Mucosa of rectum (tissue), 2 donors: ENCODE measurements around the gene CD58.
"Not testable (repeated sequence)": the region's sequence is repeated elsewhere in the genome, so short reads cannot be mapped to it uniquely, and the experiment has no call there.

ENCODE experiments used
- H3K27ac ChIP-seq, 2 donors: one replicate each; pipeline ENCODE4 v1.7.0; 2013; ENCODE audit warnings: inconsistent platforms in 2 of 2, low read depth in 2 of 2, low read length in 2 of 2
- H3K27me3 ChIP-seq, 2 donors: one replicate each; pipeline ENCODE4 v1.7.0; 2013; ENCODE audit warnings: low read length in 2 of 2; ENCODE audit not compliant: control insufficient read depth in 2 of 2, insufficient read depth in 2 of 2
- H3K36me3 ChIP-seq, 2 donors: one replicate each; pipeline ENCODE4 v1.7.0; 2013; ENCODE audit warnings: low read length in 2 of 2; ENCODE audit not compliant: control insufficient read depth in 2 of 2, insufficient read depth in 2 of 2
- H3K4me1 ChIP-seq, 2 donors: one replicate each; pipeline ENCODE4 v1.7.0; 2013; ENCODE audit warnings: low read length in 2 of 2, mild to moderate bottlenecking in 1 of 2; ENCODE audit not compliant: control insufficient read depth in 2 of 2, insufficient read depth in 2 of 2
- H3K4me3 ChIP-seq, 2 donors: one replicate each; pipeline ENCODE4 v1.7.0; 2013; ENCODE audit warnings: low read length in 2 of 2
- H3K9ac ChIP-seq, 2 donors: one replicate each; pipeline ENCODE4 v1.7.0; 2013; ENCODE audit warnings: low read length in 2 of 2, low read depth in 1 of 2, mild to moderate bottlenecking in 1 of 2
- H3K9me3 ChIP-seq, 2 donors: one replicate each; pipeline ENCODE4 v1.7.0; 2013; ENCODE audit warnings: low read length in 2 of 2; ENCODE audit not compliant: control insufficient read depth in 2 of 2
- donor health status: healthy.
- donor health status: Normal muscosa, but diverticular disease.

Gene CD58

DNA sequence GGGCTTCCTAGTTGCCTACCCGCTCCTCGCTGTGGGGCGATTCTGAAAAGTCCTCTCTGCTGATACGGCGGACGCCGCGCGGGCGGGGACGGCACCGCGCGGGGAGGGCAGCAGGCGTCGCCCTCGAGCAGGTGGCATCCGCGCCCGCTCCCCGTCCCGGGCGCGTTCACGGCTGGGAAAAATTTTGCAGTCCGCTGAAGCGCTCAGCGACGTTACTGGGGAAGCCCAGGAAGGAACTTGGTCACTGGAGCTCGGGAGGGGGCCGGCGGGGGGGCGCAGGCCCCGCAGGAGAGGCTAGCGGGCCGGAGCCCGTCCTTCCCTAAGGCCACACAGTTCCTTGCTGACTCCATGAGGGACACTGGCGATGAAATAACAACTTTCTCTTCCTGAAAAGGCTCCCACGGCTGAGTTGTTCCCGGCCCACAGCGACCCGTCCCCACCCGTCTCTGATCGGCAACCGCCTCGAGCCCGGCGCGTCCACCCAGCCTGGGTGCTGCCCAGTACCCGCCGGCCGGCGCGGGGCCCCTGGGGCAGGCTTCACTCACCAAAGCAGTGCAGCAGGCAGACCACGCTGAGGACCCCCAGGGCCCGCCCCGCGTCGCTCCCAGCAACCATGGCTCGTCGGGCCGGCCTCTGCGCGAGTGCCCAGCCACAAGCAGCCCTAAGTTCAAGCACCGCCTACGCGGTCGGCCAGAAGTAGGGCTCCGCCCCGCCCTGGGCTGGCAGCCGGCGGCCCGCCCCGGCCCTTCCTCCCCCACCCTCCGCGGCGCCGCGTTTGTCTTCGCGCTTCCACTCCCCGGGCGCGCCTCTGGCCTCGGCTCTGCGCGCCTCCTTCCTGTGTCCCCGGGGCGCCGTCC is at the start of gene CD58:
TSS of gene CD58 (minus strand) at position 669 of the 857 bp plus-strand sequence. CDS start at position 615, 54 bp downstream.
- Histone ChIP-seq H3K4me3 (peak within 1 kb of the TSS; percentile 89 to 92), H3K27ac (peak within 1 kb of the TSS; percentile 94 to 99), H3K27me3 (no peaks in the 10 kb centered on the region), H3K36me3 (peaks cover 0 to 3% of the 10 kb centered on the region in 2 donors), H3K9me3 (no peaks in the 10 kb centered on the region), H3K4me1 (peaks cover 15 to 16% of the 10 kb centered on the region in 2 donors), H3K9ac (peak within 1 kb of the TSS; percentile 87 to 97)

DNA sequence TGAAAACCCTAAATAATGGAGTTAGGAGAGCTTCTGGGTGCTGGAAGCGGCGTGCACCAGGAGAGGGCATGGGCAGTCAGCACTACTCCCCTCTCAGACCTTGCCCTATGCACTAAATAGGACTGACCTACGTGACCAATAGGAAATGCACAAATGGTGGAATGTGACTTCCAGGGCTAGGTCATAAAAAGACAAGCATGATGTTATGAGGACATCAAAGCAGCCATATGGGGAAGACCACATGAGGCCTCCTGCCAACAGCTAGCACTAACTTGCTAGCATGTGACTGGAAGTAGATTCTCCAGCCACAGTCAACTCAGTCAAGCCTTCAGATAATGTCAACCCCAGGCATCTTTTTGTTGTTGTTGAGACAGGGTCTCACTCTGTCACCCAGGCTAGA is 49.6 kb upstream of the CD58 start:
- H3K4me3 ChIP-seq, H3K27ac ChIP-seq, H3K27me3 ChIP-seq, H3K36me3 ChIP-seq, H3K9ac ChIP-seq, H3K9me3 ChIP-seq: not testable (repeated sequence)
- H3K4me1 ChIP-seq, result peaks cover 0 to 13% of the 10 kb centered on the region in 2 donors

DNA sequence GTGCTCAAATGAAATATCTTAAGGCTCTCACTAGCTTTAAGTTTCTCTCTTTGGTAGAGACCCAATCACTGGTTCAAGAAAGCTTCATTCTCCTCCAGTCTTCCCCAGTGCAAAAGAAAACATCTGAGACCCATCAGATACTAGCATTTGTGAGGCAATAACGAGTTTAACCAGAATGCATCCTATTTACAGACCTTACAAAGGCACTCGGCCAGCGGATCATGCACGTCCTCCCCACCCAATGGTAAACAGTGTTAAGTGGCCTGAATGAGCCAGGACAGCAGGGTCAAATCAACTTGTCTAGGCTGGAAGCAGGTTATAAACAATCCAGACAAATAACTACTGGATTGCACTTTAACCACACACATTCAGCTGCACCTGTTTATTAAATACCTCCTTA is 48.3 kb upstream of the CD58 start:
- H3K36me3 ChIP-seq, H3K9me3 ChIP-seq, H3K27ac ChIP-seq, H3K4me3 ChIP-seq, H3K27me3 ChIP-seq, H3K4me1 ChIP-seq, H3K9ac ChIP-seq: not testable (repeated sequence)

DNA sequence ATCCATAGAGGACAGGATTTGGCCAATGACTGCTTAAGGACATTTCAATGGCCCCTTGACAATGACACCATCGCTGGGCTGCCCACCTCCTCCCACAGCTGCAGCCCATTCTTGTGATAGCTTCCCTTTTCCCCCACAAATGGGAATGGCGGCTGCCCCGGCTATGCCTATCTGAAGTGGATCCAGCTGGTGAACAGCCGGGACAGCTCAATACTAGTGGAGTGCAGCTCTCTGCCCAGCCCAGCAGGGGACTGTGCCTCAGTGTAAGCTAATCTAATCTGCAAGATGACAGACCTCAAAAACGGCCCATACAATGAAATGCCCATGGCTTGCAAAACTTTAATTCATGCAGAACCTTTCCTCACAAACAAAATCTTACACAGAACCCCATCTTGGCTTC is 47.0 kb upstream of the CD58 start:
- not testable (repeated sequence) for H3K4me1 ChIP-seq, H3K36me3 ChIP-seq, H3K9me3 ChIP-seq, H3K9ac ChIP-seq, H3K4me3 ChIP-seq, H3K27ac ChIP-seq, H3K27me3 ChIP-seq

GRCh38 chr1:116613825-116614224 is 43.0 kb upstream of the CD58 start:
- not testable (repeated sequence) for H3K9ac ChIP-seq, H3K4me1 ChIP-seq, H3K27ac ChIP-seq, H3K4me3 ChIP-seq, H3K9me3 ChIP-seq, H3K36me3 ChIP-seq, H3K27me3 ChIP-seq

DNA sequence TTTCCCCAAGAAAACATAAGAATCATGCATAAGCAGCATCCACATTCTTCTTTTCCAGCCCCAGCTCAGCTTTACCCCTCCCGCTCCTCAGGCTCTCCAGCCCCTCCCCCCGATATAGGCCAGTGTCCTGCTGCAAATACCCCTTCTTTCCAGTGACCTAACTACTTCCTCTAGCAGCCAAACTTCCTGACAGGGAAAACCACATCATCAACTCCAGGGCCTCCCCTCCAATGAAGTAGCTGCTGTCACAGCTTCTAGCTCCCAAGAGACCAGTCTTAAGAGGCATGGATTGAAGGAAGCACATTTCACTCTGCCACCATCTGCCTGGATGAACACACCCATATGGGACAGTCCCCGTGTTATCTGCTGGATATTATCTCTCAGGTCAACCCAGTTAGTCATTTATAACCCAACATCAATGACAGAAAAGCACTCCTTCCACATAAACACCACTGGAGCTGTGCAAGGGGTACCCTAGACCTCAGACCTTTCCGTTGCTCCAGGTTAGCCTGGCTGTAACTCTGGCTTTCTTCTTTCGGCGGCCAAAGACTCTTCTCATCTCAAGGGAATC is 39.1 kb upstream of the CD58 start:
- H3K27me3 ChIP-seq, H3K4me1 ChIP-seq, H3K9me3 ChIP-seq, H3K27ac ChIP-seq, H3K4me3 ChIP-seq, H3K36me3 ChIP-seq, H3K9ac ChIP-seq: not testable (repeated sequence)

GRCh38 chr1:116608841-116609240 is 38.0 kb upstream of the CD58 start:
- H3K9me3 ChIP-seq, H3K4me3 ChIP-seq, H3K27ac ChIP-seq, H3K4me1 ChIP-seq, H3K27me3 ChIP-seq, H3K36me3 ChIP-seq, H3K9ac ChIP-seq: not testable (repeated sequence)

DNA sequence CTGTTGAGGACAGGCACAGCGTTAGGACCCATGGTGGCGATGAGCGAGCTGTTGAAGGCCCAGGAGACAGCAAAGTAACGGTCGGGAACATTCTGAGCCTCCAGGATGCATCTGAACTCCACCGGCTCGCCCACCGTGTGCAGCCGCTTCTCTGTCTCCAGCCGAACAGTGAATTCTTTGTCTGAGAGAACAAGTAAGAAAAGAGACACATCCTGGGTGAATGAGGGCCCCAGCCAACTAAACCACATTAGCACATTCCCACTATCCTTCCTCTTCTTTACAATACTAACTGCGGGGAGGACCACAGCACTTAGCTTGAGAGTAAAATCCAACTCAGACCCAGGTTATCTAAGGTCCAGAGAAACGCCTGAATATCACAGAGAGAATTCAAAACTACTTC is 37.3 kb upstream of the CD58 start:
- not testable (repeated sequence) for H3K36me3 ChIP-seq, H3K9me3 ChIP-seq, H3K4me1 ChIP-seq, H3K27ac ChIP-seq, H3K4me3 ChIP-seq, H3K27me3 ChIP-seq, H3K9ac ChIP-seq

GRCh38 chr1:116607463-116607862 is 36.6 kb upstream of the CD58 start:
- not testable (repeated sequence) for H3K4me1 ChIP-seq, H3K27ac ChIP-seq, H3K36me3 ChIP-seq, H3K9me3 ChIP-seq, H3K27me3 ChIP-seq, H3K9ac ChIP-seq, H3K4me3 ChIP-seq

DNA sequence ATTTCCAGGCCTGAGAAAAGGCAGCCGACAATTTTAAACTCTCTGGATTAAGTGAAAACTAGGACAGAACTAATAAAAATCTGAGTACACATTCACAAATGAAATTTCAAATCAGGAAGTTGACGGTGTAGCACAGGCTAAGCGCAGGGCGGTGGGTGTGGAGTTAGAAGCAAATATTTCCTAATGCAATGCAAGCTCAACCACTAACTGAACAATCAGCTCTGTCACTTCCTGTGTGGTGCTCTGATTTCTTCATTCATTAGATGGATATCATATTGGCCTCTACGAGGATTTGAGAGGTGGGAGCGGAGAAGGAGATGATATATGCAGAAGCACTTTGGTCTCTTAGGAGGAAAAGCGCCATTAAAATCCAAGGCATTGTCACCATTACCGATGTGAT is 35.2 kb upstream of the CD58 start:
- not testable (repeated sequence) for H3K4me3 ChIP-seq, H3K27me3 ChIP-seq, H3K36me3 ChIP-seq, H3K9ac ChIP-seq, H3K27ac ChIP-seq, H3K9me3 ChIP-seq, H3K4me1 ChIP-seq
